Measurements from ENCODE around the gene MYO9A. TPM values are rescaled to one million over a fixed set of nuclear protein-coding genes. Genes with fewer than 3 reads are reported as not detected.
"Not testable (repeated sequence)": the region's sequence is repeated elsewhere in the genome, so short reads cannot be mapped to it uniquely, and the experiment has no call there.

The MYO9A gene
- total RNA-seq, 1 experiment from 2014 or later, result 13.6 TPM

DNA sequence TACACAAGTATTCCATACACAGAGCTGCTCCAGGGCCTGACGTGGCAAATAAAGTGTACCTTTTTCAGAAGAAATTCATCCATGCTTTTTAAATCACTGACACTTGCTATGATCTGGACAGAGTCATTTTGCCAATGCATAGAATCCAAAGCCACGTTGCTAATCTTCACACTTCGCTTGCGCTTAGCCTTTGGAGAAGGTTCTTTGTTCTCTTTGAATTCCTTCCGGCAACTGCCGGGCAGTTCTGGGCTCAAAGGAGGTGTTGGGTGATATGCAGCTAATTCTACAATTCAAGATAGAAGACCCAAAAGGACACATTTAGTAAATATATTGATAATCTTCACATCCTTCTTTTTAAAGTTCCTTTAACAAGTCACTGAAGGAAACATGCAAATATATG is 237.7 kb downstream of the MYO9A start:
- in situ Hi-C loops (cut with HindIII; ENCODE audit: low pct_unique_long_range_greater_than_20kb, low sequenced_read_pairs), result no loop called here

GRCh38 chr15:71874245-71874644 is 243.7 kb downstream of the MYO9A start:
- in situ Hi-C loops (cut with HindIII; ENCODE audit: low pct_unique_long_range_greater_than_20kb, low sequenced_read_pairs), result no loop called here
- no peak for DNase-seq (ENCODE audit: low read depth, low spot score)

More for the DNA sequence above, 237.7 kb downstream of the MYO9A start:
- no peak for DNase-seq (ENCODE audit: low read depth, low spot score)

- in situ Hi-C loops (cut with HindIII; ENCODE audit: low pct_unique_long_range_greater_than_20kb, low sequenced_read_pairs), result not testable (repeated sequence)
Measured at GRCh38 chr15:71858232-71858631, 259.7 kb downstream of the MYO9A start.

GRCh38 chr15:71853543-71853942 is 264.4 kb downstream of the MYO9A start:
- DNase-seq (ENCODE audit: low read depth, low spot score), result no peak
- in situ Hi-C loops (cut with HindIII; ENCODE audit: low pct_unique_long_range_greater_than_20kb, low sequenced_read_pairs), result no loop called here

More at GRCh38 chr15:71858232-71858631, 259.7 kb downstream of the MYO9A start:
- not testable (repeated sequence) for DNase-seq (ENCODE audit: low read depth, low spot score)

- in situ Hi-C loops (cut with HindIII; ENCODE audit: low pct_unique_long_range_greater_than_20kb, low sequenced_read_pairs), result no loop called here
- no peak for DNase-seq (ENCODE audit: low read depth, low spot score)
Measured at GRCh38 chr15:71844916-71845315, 273.0 kb downstream of the MYO9A start.

GRCh38 chr15:71841563-71841962 is 276.4 kb downstream of the MYO9A start:
- DNase-seq (ENCODE audit: low read depth, low spot score), result no peak
- in situ Hi-C loops (cut with HindIII; ENCODE audit: low pct_unique_long_range_greater_than_20kb, low sequenced_read_pairs), result no loop called here

DNA sequence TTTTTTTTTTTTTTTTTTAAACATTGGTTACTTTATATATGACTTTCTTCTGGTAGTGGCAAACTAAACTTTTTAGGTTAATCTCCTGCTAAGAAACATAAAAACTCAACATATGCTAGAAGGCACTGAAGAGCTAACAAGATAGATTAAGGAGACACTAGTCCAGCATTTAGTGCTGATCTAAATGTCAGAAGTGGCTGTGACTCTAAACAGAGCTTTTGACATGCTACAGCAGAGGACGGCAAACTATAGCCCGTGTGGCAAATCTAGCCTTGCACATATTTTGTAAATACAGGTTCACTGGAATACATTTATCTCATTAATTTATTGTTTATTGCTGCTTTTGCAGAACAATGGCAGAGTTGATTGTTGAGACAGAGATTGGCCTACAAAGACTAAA is 287.0 kb downstream of the MYO9A start:
- no peak for DNase-seq (ENCODE audit: low read depth, low spot score)
- in situ Hi-C loops (cut with HindIII; ENCODE audit: low pct_unique_long_range_greater_than_20kb, low sequenced_read_pairs), result no loop called here

- no peak for DNase-seq (ENCODE audit: low read depth, low spot score)
- in situ Hi-C loops (cut with HindIII; ENCODE audit: low pct_unique_long_range_greater_than_20kb, low sequenced_read_pairs), result no loop called here
Measured at GRCh38 chr15:71826196-71826595, 291.8 kb downstream of the MYO9A start.

- in situ Hi-C loops (cut with HindIII; ENCODE audit: low pct_unique_long_range_greater_than_20kb, low sequenced_read_pairs), result no loop called here
Measured at GRCh38 chr15:71825021-71825730, 292.8 kb downstream of the MYO9A start.

DNA sequence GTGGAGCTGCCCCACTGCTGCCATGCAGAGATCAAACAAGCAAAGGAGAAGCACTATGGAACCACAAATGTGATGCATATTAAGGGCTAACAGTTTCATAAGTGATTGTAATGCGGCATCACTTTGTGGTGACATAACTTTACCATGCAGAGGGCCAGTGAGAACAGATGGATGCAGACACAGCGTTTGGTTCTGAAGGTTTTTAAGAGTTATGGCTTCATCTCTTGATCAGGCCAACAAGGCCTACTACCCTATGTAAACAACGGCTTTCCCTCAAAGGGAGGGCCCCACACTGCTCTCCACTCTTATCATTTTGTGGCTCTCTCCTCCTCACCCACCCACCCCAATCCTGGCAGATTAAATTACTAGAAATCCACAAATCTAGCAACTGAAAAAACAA is 294.1 kb downstream of the MYO9A start:
- in situ Hi-C loops (cut with HindIII; ENCODE audit: low pct_unique_long_range_greater_than_20kb, low sequenced_read_pairs), result no loop called here
- no peak for DNase-seq (ENCODE audit: low read depth, low spot score)

More at GRCh38 chr15:71825021-71825730, 292.8 kb downstream of the MYO9A start:
- DNase-seq (ENCODE audit: low read depth, low spot score), result no peak

DNA sequence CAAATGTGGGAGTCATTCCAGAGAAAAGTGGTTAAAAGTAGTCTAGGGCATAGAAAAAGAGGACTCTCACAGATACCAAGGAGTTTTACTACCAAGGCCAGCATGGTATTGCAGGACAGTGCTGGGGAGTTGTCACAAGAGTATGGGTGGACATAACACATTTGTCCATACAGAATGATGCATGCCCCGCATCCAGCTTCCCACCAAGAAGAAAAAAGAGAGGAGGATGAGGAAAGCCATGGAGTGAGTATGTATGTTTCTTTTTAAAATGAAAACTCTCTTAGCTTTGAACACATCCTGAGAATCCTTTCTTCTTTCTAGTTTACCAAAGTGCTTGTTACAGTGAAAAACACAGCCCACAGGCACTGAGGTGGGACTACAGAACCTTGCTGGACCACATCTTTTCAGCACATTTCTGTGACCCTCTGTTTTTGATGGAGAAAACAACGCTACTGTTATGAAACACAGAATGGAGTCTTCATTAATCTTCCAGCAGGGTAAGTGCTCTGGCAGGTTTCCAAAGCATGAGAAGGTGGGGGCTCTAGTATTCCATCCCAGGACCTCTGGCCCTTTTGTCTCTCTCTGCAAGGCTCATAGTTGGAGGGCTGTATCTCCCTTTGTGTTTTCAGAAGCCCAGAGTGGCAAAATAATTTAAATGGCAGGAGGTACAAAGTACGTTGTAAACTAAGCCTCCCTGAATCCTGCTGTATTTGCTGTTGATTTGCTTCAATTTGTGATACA is 294.9 kb downstream of the MYO9A start:
- no peak for DNase-seq (ENCODE audit: low read depth, low spot score)
- in situ Hi-C loops (cut with HindIII; ENCODE audit: low pct_unique_long_range_greater_than_20kb, low sequenced_read_pairs), result no loop called here

GRCh38 chr15:71821547-71822129 is 296.3 kb downstream of the MYO9A start:
- no peak for DNase-seq (ENCODE audit: low read depth, low spot score)
- in situ Hi-C loops (cut with HindIII; ENCODE audit: low pct_unique_long_range_greater_than_20kb, low sequenced_read_pairs), result no loop called here

DNA sequence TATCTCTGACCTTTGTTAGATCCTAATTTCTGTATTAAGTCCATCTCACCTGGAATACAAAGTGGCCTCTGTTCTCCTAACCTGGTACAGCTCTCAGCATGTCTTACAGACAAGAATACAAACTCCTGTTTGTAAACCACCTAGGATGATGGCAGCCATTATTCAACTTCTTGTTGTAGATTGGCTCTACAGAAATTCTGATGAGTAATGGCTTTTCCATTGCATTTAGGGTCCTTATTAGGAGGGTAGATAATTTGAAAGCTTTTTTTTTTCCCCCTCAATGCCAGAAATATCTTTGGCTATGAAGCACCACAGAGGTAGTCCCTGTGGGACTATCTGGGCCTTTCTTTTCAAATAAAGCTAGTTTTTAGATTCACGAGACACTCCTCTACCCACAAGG is 297.8 kb downstream of the MYO9A start:
- no peak for DNase-seq (ENCODE audit: low read depth, low spot score)
- in situ Hi-C loops (cut with HindIII; ENCODE audit: low pct_unique_long_range_greater_than_20kb, low sequenced_read_pairs), result no loop called here

GRCh38 chr15:71817351-71817750 is 300.6 kb downstream of the MYO9A start:
- in situ Hi-C loops (cut with HindIII; ENCODE audit: low pct_unique_long_range_greater_than_20kb, low sequenced_read_pairs), result no loop called here
- no peak for DNase-seq (ENCODE audit: low read depth, low spot score)

DNA sequence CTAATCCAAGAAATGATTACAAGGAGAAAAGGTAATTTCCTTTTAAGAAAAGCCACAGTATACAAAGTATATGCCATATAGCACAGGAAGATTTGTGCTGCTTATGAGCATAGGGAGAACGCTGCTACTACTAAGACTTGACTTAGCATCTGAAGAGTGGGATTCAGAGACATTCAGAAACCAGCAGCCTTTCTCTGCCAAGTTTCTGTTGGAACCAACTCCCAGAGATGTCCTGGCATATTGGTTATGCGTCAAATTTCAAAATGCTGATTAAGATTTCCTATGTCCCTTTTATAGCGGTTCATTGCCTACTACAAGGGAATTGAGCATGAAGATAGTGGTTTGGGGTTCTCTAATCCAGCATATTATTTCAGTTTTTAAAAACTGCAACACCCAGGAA is 302.6 kb downstream of the MYO9A start:
- in situ Hi-C loops (cut with HindIII; ENCODE audit: low pct_unique_long_range_greater_than_20kb, low sequenced_read_pairs), result no loop called here

DNA sequence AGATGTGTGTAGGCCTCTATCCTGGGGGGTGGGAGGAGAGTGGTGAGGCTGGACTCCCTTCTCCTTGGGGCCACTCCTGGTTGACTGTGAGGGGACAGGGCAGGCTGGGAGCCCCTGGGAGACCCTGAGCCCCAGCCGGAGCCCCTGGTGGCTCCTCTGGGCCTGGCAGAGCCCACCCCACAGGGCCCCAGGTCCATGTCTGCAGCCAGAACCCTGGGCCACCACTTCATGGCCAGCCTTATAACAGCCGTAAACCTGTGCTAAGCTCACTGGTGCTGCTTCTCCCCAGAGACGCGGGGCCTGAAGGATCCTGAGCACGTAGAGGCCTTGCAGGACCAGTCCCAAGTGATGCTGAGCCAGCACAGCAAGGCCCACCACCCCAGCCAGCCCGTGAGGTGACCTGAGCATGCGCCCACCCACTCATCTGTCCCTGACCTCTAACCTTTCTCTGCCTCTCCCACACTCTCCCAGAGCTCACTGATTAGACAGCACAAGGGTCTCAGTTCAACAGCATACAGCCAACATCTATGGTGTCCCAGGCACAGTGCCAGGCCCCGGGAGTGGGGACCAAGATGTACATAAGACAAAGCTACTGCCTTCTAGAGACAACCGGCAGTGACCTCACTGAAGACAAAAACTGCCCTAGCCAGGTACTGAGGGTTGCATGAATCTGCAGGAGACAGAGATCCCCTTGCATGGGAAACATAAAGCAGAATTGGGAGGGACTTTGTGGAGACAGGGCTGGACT is 304.1 kb downstream of the MYO9A start:
- DNase-seq (ENCODE audit: low read depth, low spot score), result no peak
- in situ Hi-C loops (cut with HindIII; ENCODE audit: low pct_unique_long_range_greater_than_20kb, low sequenced_read_pairs), result no loop called here

More for the DNA sequence above, 302.6 kb downstream of the MYO9A start:
- DNase-seq (ENCODE audit: low read depth, low spot score), result no peak

GRCh38 chr15:71812966-71813722 is 304.8 kb downstream of the MYO9A start:
- DNase-seq (ENCODE audit: low read depth, low spot score), result no peak

More at GRCh38 chr15:71812966-71813722, 304.8 kb downstream of the MYO9A start:
- in situ Hi-C loops (cut with HindIII; ENCODE audit: low pct_unique_long_range_greater_than_20kb, low sequenced_read_pairs), result no loop called here
